K562 (cell line): ENCODE data around the gene RBM22. TPM values are rescaled to one million over a fixed set of nuclear protein-coding genes. Genes with fewer than 3 reads are reported as not detected.

Experiments
- ATAC-seq: fragments of 200-7000 bp; cut with Tn5 transposase; 3 replicates; pipeline ENCODE4 v1.9.1; 2020; ENCODE audit warnings: moderate library complexity
- BruUV-seq: library from RNA; stranded (reverse); fragments of 400-500 nt; replicated peaks from 2 replicates; lab custom pipeline; 2021; lab: Mats Ljungman, UMichigan
- CTCF ChIA-PET: fragments of 300-600 bp; formaldehyde crosslinking; extraction: SDS; loops from one replicate; lab custom pipeline; 2021; ENCODE audit warnings: low intra/inter-chr PET ratio; lab: Yijun Ruan, JAX
- POLR2A ChIA-PET: fragments of 300-600, 350-650 bp; sonication (Branson Sonifier 250); formaldehyde crosslinking; extraction: SDS; loops from one replicate; lab custom pipeline; 2021; ENCODE audit warnings: antibody characterized with exemption, inconsistent platforms; lab: Yijun Ruan, JAX
- DNase-seq, 4 experiments: peaks; one replicate each; pipeline versions ENCODE4 v3.0.0 to v3.0.0-alpha.2; 2011 to 2018; ENCODE audit warnings: low spot score in 3 of 4, mixed read lengths in 3 of 4; ENCODE audit errors: extremely low read depth in 1 of 4
- FAIRE-seq: peaks from 2 replicates; lab custom pipeline; 2011; peaks lifted over from hg19 to GRCh38; lab: Jason Lieb, UNC
- H2AFZ ChIP-seq: 2 replicates; pipeline ENCODE4 v1.6.0; 2011; ENCODE audit warnings: low read depth, low read length, control low read depth, inconsistent platforms
- H3K27ac ChIP-seq: fragments of 200-600 bp; 3 replicates; pipeline ENCODE4 v1.8.0; 2011; ENCODE audit warnings: low read depth, mild to moderate bottlenecking, control low read depth, inconsistent platforms, low read length, moderate library complexity, mixed read lengths; ENCODE audit errors: extremely low read depth
- H3K27me3 ChIP-seq, 2 experiments: fragments of 300-600 bp in 1 of 2; 2 replicates in 1 of 2; 3 replicates in 1 of 2; pipeline versions ENCODE4 v1.6.0 to v1.8.0; 2011; ENCODE audit warnings: inconsistent platforms in 2 of 2, low read length in 2 of 2, mild to moderate bottlenecking in 1 of 2, mixed read lengths in 1 of 2, moderate library complexity in 1 of 2; ENCODE audit not compliant: control insufficient read depth in 2 of 2, insufficient read depth in 2 of 2
- H3K36me3 ChIP-seq: fragments of 300-600 bp; 3 replicates; pipeline ENCODE4 v1.8.0; 2011; ENCODE audit warnings: mild to moderate bottlenecking, low read length, inconsistent platforms; ENCODE audit not compliant: control insufficient read depth, insufficient read depth
- H3K4me1 ChIP-seq, 2 experiments: fragments of 200-600 bp in 1 of 2; replicated peaks in 1 of 2; 2 replicates in 1 of 2; 3 replicates in 1 of 2; pipeline versions ENCODE4 v1.5.1 to v1.8.0; 2011; ENCODE audit warnings: inconsistent platforms in 2 of 2, low read length in 2 of 2, mild to moderate bottlenecking in 1 of 2, mixed read lengths in 1 of 2, moderate library complexity in 1 of 2; ENCODE audit not compliant: control insufficient read depth in 2 of 2, insufficient read depth in 2 of 2
- H3K4me2 ChIP-seq: 2 replicates; pipeline ENCODE4 v1.6.1; 2011; ENCODE audit warnings: low read length, control low read depth, inconsistent platforms, mixed read lengths; ENCODE audit not compliant: insufficient read depth
- H3K4me3 ChIP-seq: fragments of 200-600 bp; sonication (generic), shearing (Covaris generic); 2 replicates; pipeline ENCODE4 v1.5.1; 2016; ENCODE audit warnings: control low read depth, inconsistent platforms
- H3K79me2 ChIP-seq: fragments of 200-600 bp; 3 replicates; pipeline ENCODE4 v1.8.0; 2011; ENCODE audit warnings: low read length, inconsistent platforms; ENCODE audit not compliant: control insufficient read depth, insufficient read depth
- H3K9ac ChIP-seq, 2 experiments: 2 replicates each; pipeline versions ENCODE4 v1.6.0 to v1.6.1; 2011; ENCODE audit warnings: low read depth in 2 of 2, low read length in 2 of 2, control low read depth in 1 of 2, inconsistent platforms in 1 of 2, mild to moderate bottlenecking in 1 of 2, mixed read lengths in 1 of 2; ENCODE audit not compliant: insufficient read depth in 1 of 2
- H3K9me1 ChIP-seq: one replicate; pipeline ENCODE4 v1.6.0; 2011; ENCODE audit warnings: inconsistent platforms, mild to moderate bottlenecking, low read length, moderate library complexity; ENCODE audit not compliant: control insufficient read depth, insufficient read depth
- H3K9me3 ChIP-seq: replicated peaks from 2 replicates; pipeline ENCODE4 v1.5.1; 2011; ENCODE audit warnings: low read depth, low read length, inconsistent platforms; ENCODE audit not compliant: control insufficient read depth, insufficient read depth
- H4K20me1 ChIP-seq: replicated peaks from 2 replicates; pipeline ENCODE4 v1.6.1; 2011; ENCODE audit warnings: low read length, inconsistent platforms, mixed read lengths; ENCODE audit not compliant: control insufficient read depth, insufficient read depth
- C11orf30 ChIP-seq: fragments of 450-650 bp; IDR thresholded peaks from 2 replicates; pipeline ENCODE4 v1.6.1; 2016; ENCODE audit warnings: low read depth, mild to moderate bottlenecking
- CBFA2T3 ChIP-seq: fragments of 450-650 bp; IDR thresholded peaks from 2 replicates; pipeline ENCODE4 v1.6.1; 2017
- EWSR1 ChIP-seq: fragments of 450-650 bp; IDR thresholded peaks from 2 replicates; pipeline ENCODE4 v1.6.1; 2018; ENCODE audit warnings: borderline replicate concordance, mild to moderate bottlenecking, low read depth, moderate library complexity; ENCODE audit not compliant: partially characterized antibody
- HCFC1 ChIP-seq: IDR thresholded peaks from 2 replicates; pipeline ENCODE4 v1.6.1; 2012; ENCODE audit warnings: low read depth, low read length, improper control_type of control experiment
- PPARD ChIP-seq: fragments of 250-450 bp; sonication (Bioruptor Pico); IDR thresholded peaks from 2 replicates; pipeline ENCODE4 v1.8.0; 2022; ENCODE audit warnings: inconsistent platforms, mild to moderate bottlenecking, moderate library complexity
- RBM14 ChIP-seq: fragments of 200-400 bp; formaldehyde crosslinking; IDR thresholded peaks from 2 replicates; pipeline ENCODE4 v1.6.1; 2018; ENCODE audit warnings: low read depth, mild to moderate bottlenecking, low read length, moderate library complexity, borderline replicate concordance; ENCODE audit not compliant: insufficient read depth
- ZNF12 ChIP-seq: sonication (generic); formaldehyde crosslinking; IDR thresholded peaks from 2 replicates; pipeline ENCODE4 v1.4.0; 2020; ENCODE audit warnings: mild to moderate bottlenecking, missing genetic modification reagents
- WGBS: fragments of 100-300 bp; shearing (Covaris generic); methylation state at CpG from one replicate; pipeline ENCODE4 v1.1.6; 2016; ENCODE audit warnings: low coverage, mixed read lengths; ENCODE audit not compliant: insufficient coverage; ENCODE audit errors: missing lambda C conversion rate; 5-methylcytosine and 5-hydroxymethylcytosine counted together
- in situ Hi-C: fragments of 300-500 bp; cut with MboI; formaldehyde crosslinking; loops from 4 replicates; pipeline ENCODE4 v1.15.0; 2018; ENCODE audit warnings: inconsistent platforms, mixed read lengths
- intact Hi-C: fragments of 100-400 bp; cut with micrococcal nuclease; formaldehyde crosslinking; loops from 2 replicates; pipeline ENCODE4 v1.14.2; 2022
- polyA plus RNA-seq, 8 experiments: library from polyadenylated mRNA; depleted of rRNA in 4 of 8; stranded (reverse) in 5 of 8; unstranded in 3 of 8; fragments of >200 nt; fragmentation: Nextera tagmentation in 2 of 8; fragmentation: Illumina TruSeq in 1 of 8; extraction: Ambion mirVana in 2 of 8; extraction: Trizol in 1 of 8; gene quantifications; 2 replicates each; pipeline versions ENCODE4 v1.2.1 to v1.2.3, GENCODE V29; 2011 to 2014; ENCODE audit warnings: inconsistent platforms in 1 of 8, missing spikeins in 1 of 8
- total RNA-seq, 7 experiments: library from RNA; depleted of rRNA in 6 of 7; stranded (reverse); fragments of >200 nt in 6 of 7; fragmentation: Illumina TruSeq in 2 of 7; extraction: Trizol in 2 of 7; gene quantifications; 2 replicates each; pipeline versions ENCODE4 v1.2.1 to v1.2.3, GENCODE V29; 2011 to 2021; ENCODE audit warnings: low replicate concordance in 1 of 7
- TF ChIP-seq, protein P1 (sequence below): fragments of 450-650 bp; IDR thresholded peaks from one replicate; pipeline ENCODE4 v1.6.1; 2018; ENCODE audit warnings: mild to moderate bottlenecking, moderate library complexity; ENCODE audit not compliant: partially characterized antibody

RBM22 gene
- total and polyA plus RNA-seq, 9 of the 15 experiments (the other 6 are each of a cell fraction or from before 2014, with no cell fraction given): 31.3 to 82.2 (median 44.8) TPM

DNA sequence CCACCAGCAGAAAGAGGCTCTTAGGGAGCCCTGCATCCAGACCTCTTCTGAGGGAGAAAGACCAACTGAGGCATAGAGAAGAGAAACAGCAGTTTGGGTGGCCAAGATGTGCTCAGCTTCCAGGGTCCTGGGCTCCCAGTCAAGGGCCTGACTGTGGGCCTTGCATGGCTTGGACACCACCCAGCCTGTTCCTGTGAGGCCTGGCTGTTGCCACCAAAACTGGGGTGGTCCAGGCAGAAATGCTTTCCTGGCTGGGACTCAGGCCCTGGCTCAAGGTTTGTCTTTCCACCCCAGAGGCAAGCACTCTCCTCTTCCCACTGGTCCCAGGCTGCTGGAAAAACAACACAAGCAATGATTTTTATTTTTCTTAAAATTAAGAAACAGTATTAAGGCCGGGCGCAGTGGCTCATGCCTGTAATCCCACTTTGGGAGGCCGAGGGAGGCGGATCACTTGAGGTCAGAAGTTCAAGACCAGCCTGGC is 26.5 kb downstream of the RBM22 start:
- no peak overlapping the region for H2AFZ ChIP-seq
- WGBS: 52% methylated on average over 4 of the region's 4 CpGs
- H3K9ac ChIP-seq: no peak overlapping the region; a peak in 1 of 4 replicates
- no peaks in the 10 kb centered on the region for H3K9me3 ChIP-seq
- H3K27ac ChIP-seq: no peak overlapping the region
- H3K27me3 ChIP-seq: peaks cover 12 to 26% of the 10 kb centered on the region in 2 experiments; a peak in 3 of 5 replicates
- DNase-seq (no peak), FAIRE-seq (no peak)
- no peaks in the 10 kb centered on the region for H4K20me1 ChIP-seq
- POLR2A ChIA-PET: no interaction called here
- peaks cover 0 to 13% of the 10 kb centered on the region in 2 experiments; a peak in 2 of 5 replicates for H3K4me1 ChIP-seq
- intact Hi-C loops (no loop called here), in situ Hi-C loops (no loop called here)
- no peaks in the 10 kb centered on the region for H3K36me3 ChIP-seq
- no peak for TF ChIP-seq EWSR1
- no peak for TF ChIP-seq RBM14
- TF ChIP-seq ZNF12 (CRISPR knock-in tag): no peak
- no peak for TF ChIP-seq PPARD (CRISPR knock-in tag)
- no peak for TF ChIP-seq HCFC1
- TF ChIP-seq, protein P1, sequence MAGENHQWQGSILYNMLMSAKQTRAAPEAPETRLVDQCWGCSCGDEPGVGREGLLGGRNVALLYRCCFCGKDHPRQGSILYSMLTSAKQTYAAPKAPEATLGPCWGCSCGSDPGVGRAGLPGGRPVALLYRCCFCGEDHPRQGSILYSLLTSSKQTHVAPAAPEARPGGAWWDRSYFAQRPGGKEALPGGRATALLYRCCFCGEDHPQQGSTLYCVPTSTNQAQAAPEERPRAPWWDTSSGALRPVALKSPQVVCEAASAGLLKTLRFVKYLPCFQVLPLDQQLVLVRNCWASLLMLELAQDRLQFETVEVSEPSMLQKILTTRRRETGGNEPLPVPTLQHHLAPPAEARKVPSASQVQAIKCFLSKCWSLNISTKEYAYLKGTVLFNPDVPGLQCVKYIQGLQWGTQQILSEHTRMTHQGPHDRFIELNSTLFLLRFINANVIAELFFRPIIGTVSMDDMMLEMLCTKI: no peak
- TF ChIP-seq CBFA2T3: no peak
- TF ChIP-seq C11orf30: no peak
- TF ChIP-seq, all 486 proteins: peak for 0
- H3K4me2 ChIP-seq: no peak overlapping the region
- H3K4me3 ChIP-seq: no peak overlapping the region
- CTCF ChIA-PET: no interaction called here
- ATAC-seq: no peak; the same call in 2 of the 3 replicates
- H3K79me2 ChIP-seq: no peaks in the 10 kb centered on the region
- BruUV-seq: no TSS peak
- no peaks in the 10 kb centered on the region for H3K9me1 ChIP-seq
